ENCODE data around the gene FOXC1. TPM values are rescaled to one million over a fixed set of nuclear protein-coding genes. Genes with fewer than 3 reads are reported as not detected.

The FOXC1 gene
- total and polyA plus RNA-seq, 2 donors (not counting 1 experiment from before 2014, with no cell fraction given), result 0.04 to 0.52 TPM

GRCh38 chr6:1614448-1615150 lies 4.9 kb downstream of the FOXC1 start:
- Histone ChIP-seq H3K4me3 (ENCODE audit: control extremely low read depth in 1 of 5, extremely low read depth in 1 of 5, insufficient read depth in 1 of 5, low read depth in 2 of 5, low read length in 4 of 5) (peak overlapping the region in 1 of 5 experiments; percentile 26), H4K20me1 (ENCODE audit: control insufficient read depth, insufficient read depth, low read length, poor library complexity, severe bottlenecking) (peaks cover 7% of the 10 kb centered on the region), H3K4me1 (ENCODE audit: control insufficient read depth in 2 of 2, insufficient read depth in 2 of 2, low read length in 2 of 2) (peaks cover 33 to 39% of the 10 kb centered on the region in 2 donors), H3K36me3 (replicated peaks in 1 of 2; ENCODE audit: control extremely low read depth in 1 of 2, control insufficient read depth in 1 of 2, extremely low read depth in 1 of 2, insufficient read depth in 2 of 2, low read length in 1 of 2) (no peaks in the 10 kb centered on the region), H3K9ac (ENCODE audit: low read length) (peak overlapping the region; percentile 2), H3K27me3 (replicated peaks in 1 of 4; ENCODE audit: control extremely low read depth in 1 of 4, control insufficient read depth in 3 of 4, insufficient read depth in 4 of 4, low read length in 3 of 4) (peaks cover 0 to 73% (median 53%) of the 10 kb centered on the region in 4 experiments), H2AFZ (ENCODE audit: insufficient read depth, low read depth, low read length, poor library complexity, severe bottlenecking) (peak overlapping the region; percentile 9), H3K27ac (ENCODE audit: low read length in 2 of 2) (no peak overlapping the region), H3K4me2 (replicated peaks; ENCODE audit: low read depth, low read length, poor library complexity, severe bottlenecking) (peak overlapping the region; percentile 74), H3K9me3 (ENCODE audit: control extremely low read depth in 1 of 3, control insufficient read depth in 2 of 3, insufficient read depth in 1 of 3, low read length in 2 of 3) (peaks cover 0 to 36% (median 7%) of the 10 kb centered on the region in 3 donors), H3K79me2 (ENCODE audit: control insufficient read depth, insufficient read depth, low read length) (no peaks in the 10 kb centered on the region)
- no peak for TF ChIP-seq CTCF (IDR thresholded peaks at IDR 0.05)
- TF ChIP-seq EZH2 (IDR thresholded peaks at IDR 0.05; ENCODE audit: borderline replicate concordance, insufficient read depth, low read depth, low read length, poor library complexity, severe bottlenecking), result no peak
- H3K27me3 Mint-ChIP-seq, result peaks cover 52% of the 10 kb centered on the region
- DNase-seq (peak; percentile 76), ATAC-seq (ENCODE audit: low read depth) (peak; percentile 71)
- ChIA-PET POLR2A (no interaction called here), CTCF (interaction anchor here (1.5 to 1.7 kb wide), 2 partner anchors 489 to 739 kb away, joined by 7 to 9 read pairs; no protein-coding TSS in a partner anchor)
- intact Hi-C loops (cut with micrococcal nuclease), result loop anchor here (5.0 kb wide), 1 partner anchor 227 kb away; the partner anchor contains the start of gene FOXF2
- H3K4me1 Mint-ChIP-seq, result peaks cover 17% of the 10 kb centered on the region
- H3K9me3 Mint-ChIP-seq (ENCODE audit: insufficient read depth), result no peaks in the 10 kb centered on the region
- no peak overlapping the region for H3K4me3 Mint-ChIP-seq
- WGBS (ENCODE audit: insufficient coverage), result 8% methylated on average over 74 of the region's 85 CpGs
- no peak overlapping the region for H3K27ac Mint-ChIP-seq

All from B cell (primary cell).